BJ (cell line): ENCODE measurements around the gene FBXW8. TPM values are rescaled to one million over a fixed set of nuclear protein-coding genes. Genes with fewer than 3 reads are reported as not detected.

Experiments used
- CTCF ChIA-PET: fragments of 350-600 bp; formaldehyde crosslinking; extraction: SDS; loops from one replicate; lab custom pipeline; 2021; ENCODE audit warnings: antibody characterized with exemption, inconsistent platforms; lab: Yijun Ruan, JAX
- POLR2A ChIA-PET: fragments of 300-600 bp; sonication (Branson Sonifier 250); formaldehyde crosslinking; extraction: SDS; loops from one replicate; lab custom pipeline; 2021; ENCODE audit warnings: antibody characterized with exemption; lab: Charles Lee
- DNase-seq: peaks from one replicate; pipeline ENCODE4 v3.0.0-alpha.2; 2011; ENCODE audit warnings: low read depth
- H3K27me3 ChIP-seq: 2 replicates; pipeline ENCODE4 v1.6.0; 2011; ENCODE audit warnings: low read length; ENCODE audit not compliant: control insufficient read depth, insufficient read depth
- H3K36me3 ChIP-seq: 2 replicates; pipeline ENCODE4 v1.5.1; 2011; ENCODE audit warnings: low read length; ENCODE audit not compliant: control insufficient read depth, insufficient read depth
- H3K4me3 ChIP-seq: 2 replicates; pipeline ENCODE4 v1.5.1; 2011; ENCODE audit warnings: low read depth, mild to moderate bottlenecking, control low read depth, low read length
- polyA plus RNA-seq: library from polyadenylated mRNA; depleted of rRNA; stranded (reverse); fragments of >200 nt; gene quantifications from 2 replicates; pipeline ENCODE4 v1.2.3, GENCODE V29; 2011
- TF ChIP-seq, protein P1 (sequence below): IDR thresholded peaks from 2 replicates; pipeline ENCODE4 v1.5.1; 2011; ENCODE audit warnings: low read depth, mild to moderate bottlenecking, control low read depth, inconsistent platforms, low read length, moderate library complexity; ENCODE audit not compliant: insufficient read depth

Gene FBXW8
- polyA plus RNA-seq, 1 experiment = 27.3 TPM

DNA sequence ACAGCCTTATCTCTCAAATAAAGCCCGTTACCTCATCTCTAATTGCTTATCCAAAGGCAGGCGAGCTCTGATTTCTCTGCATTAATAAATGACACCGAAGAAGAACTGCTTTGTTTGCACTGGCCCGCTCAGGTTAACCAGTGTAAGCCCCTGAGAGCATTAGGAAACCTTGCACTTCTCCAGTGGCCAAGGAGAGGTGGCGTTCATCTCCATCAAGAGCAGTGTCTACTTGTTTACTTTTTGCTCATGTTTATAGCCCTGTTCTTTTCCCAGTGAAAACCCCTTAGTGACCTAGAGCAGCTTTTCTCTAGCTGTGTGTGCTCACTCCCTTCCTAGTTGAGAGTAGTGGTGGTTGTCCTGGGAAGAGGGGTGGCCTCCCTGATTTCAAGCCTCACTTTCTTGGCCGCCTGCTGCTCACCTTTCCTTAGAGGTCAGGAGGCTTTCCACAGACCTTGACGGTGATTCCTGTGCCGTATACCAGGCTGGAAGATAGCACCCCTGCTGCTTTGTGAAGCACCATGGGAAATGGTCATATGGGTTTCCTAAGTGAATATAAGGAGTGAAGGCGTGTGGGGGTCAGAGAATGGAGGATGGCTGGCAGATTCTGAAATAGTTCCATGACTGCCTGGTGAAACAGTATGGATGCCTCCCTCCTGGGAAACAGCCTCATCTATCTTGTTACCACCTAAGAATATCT, 16.6 kb downstream of the FBXW8 start:
- CTCF ChIA-PET = interaction anchor here (1.0 to 1.2 kb wide), 2 partner anchors 12 to 13 kb away, joined by 3 to 4 read pairs; no protein-coding TSS in a partner anchor
- Histone ChIP-seq H3K36me3 (peaks cover 7% of the 10 kb centered on the region), H3K27me3 (no peaks in the 10 kb centered on the region), H3K4me3 (no peak overlapping the region)
- POLR2A ChIA-PET = no interaction called here
- TF ChIP-seq, protein P1, sequence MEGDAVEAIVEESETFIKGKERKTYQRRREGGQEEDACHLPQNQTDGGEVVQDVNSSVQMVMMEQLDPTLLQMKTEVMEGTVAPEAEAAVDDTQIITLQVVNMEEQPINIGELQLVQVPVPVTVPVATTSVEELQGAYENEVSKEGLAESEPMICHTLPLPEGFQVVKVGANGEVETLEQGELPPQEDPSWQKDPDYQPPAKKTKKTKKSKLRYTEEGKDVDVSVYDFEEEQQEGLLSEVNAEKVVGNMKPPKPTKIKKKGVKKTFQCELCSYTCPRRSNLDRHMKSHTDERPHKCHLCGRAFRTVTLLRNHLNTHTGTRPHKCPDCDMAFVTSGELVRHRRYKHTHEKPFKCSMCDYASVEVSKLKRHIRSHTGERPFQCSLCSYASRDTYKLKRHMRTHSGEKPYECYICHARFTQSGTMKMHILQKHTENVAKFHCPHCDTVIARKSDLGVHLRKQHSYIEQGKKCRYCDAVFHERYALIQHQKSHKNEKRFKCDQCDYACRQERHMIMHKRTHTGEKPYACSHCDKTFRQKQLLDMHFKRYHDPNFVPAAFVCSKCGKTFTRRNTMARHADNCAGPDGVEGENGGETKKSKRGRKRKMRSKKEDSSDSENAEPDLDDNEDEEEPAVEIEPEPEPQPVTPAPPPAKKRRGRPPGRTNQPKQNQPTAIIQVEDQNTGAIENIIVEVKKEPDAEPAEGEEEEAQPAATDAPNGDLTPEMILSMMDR = no peak
- no peak for DNase-seq

- ChIA-PET POLR2A (no interaction called here), CTCF (interaction anchor here (1.0 kb wide), 1 partner anchor 9 kb away, joined by 3 read pairs; no protein-coding TSS in a partner anchor)
- H3K4me3 ChIP-seq = no peak overlapping the region
- TF ChIP-seq, protein P1 = no peak
- no peak for DNase-seq
- H3K36me3 ChIP-seq = peaks cover 7% of the 10 kb centered on the region
- H3K27me3 ChIP-seq = no peaks in the 10 kb centered on the region
Observed at GRCh38 chr12:116928504-116928903, 17.8 kb downstream of the FBXW8 start.

DNA sequence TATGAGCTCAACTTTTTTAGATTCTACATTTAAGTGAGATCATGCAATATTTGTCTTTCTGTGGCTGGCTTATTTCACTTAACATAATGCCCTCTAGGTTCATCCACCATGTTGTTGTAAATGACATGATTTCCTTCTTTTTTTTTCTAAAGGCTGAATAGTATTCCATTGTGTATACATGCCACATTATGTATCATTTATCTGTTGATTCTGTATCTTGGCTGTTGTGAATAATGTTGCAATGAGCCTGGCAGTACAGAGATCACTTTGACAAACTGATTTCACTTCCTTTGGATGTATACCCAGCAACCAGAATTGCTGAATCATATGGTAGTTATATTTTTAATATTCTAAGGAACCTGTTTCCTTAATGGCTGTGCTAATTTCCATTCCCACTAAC, 19.1 kb downstream of the FBXW8 start:
- no peak for DNase-seq
- peaks cover 7% of the 10 kb centered on the region for H3K36me3 ChIP-seq
- TF ChIP-seq, protein P1 = no peak
- H3K27me3 ChIP-seq = no peaks in the 10 kb centered on the region
- H3K4me3 ChIP-seq = no peak overlapping the region
- ChIA-PET POLR2A (no interaction called here), CTCF (interaction anchor here (1.1 kb wide), 1 partner anchor 11 kb away, joined by 4 read pairs; no protein-coding TSS in a partner anchor)

DNA sequence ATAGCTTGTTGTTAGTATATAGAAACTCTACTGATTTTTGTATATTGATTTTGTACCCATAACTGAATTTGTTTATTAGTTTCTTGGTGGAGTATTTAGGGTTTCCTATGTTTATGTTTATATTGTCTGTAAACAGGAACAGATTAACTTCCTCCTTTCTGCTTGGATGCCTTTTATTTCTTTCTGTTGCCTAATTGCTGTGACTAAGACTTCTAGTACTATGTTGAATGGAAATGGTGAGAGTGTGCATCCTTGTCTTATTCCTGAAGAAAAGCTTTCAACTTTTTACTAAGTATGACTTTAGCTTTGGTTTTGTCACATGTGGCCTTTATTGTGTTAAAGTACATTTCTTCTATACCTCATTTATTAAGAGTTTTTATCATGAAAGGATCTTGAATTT, 20.9 kb downstream of the FBXW8 start:
- CTCF ChIA-PET = interaction anchor here (1.8 kb wide), 1 partner anchor 12 kb away, joined by 4 read pairs; no protein-coding TSS in a partner anchor
- TF ChIP-seq, protein P1 = no peak
- POLR2A ChIA-PET = no interaction called here
- Histone ChIP-seq H3K27me3 (no peaks in the 10 kb centered on the region), H3K36me3 (peaks cover 7% of the 10 kb centered on the region), H3K4me3 (no peak overlapping the region)
- no peak for DNase-seq

- POLR2A ChIA-PET = no interaction called here
- Histone ChIP-seq H3K27me3 (no peaks in the 10 kb centered on the region), H3K36me3 (peaks cover 8% of the 10 kb centered on the region), H3K4me3 (no peak overlapping the region)
- no peak for DNase-seq
- TF ChIP-seq, protein P1 = no peak
- CTCF ChIA-PET = interaction anchor here (1.0 to 1.8 kb wide), 2 partner anchors 10 to 22 kb away, joined by 3 to 4 read pairs; no protein-coding TSS in a partner anchor
Observed at GRCh38 chr12:116933091-116933490, 22.3 kb downstream of the FBXW8 start.
